Activated T-helper 1 cell treated with Interleukin-2 at 50 U/mL for 16 hours (primary cell): Measurements from ENCODE around the gene MACF1.
"Not testable (repeated sequence)": the region's sequence is repeated elsewhere in the genome, so short reads cannot be mapped to it uniquely, and the experiment has no call there.

ENCODE experiments used
- DNase-seq: peaks from one replicate; pipeline ENCODE4 v3.0.0-alpha.2; 2020; ENCODE audit warnings: low read depth

MACF1 gene

GRCh38 chr1:39514710-39515124 lies 310.2 kb downstream of the MACF1 start:
- DNase-seq: not testable (repeated sequence)

GRCh38 chr1:39515131-39516086 lies 310.9 kb downstream of the MACF1 start:
- not testable (repeated sequence) for DNase-seq

- not testable (repeated sequence) for DNase-seq
Observed at GRCh38 chr1:39516841-39517240, 312.3 kb downstream of the MACF1 start.

DNA sequence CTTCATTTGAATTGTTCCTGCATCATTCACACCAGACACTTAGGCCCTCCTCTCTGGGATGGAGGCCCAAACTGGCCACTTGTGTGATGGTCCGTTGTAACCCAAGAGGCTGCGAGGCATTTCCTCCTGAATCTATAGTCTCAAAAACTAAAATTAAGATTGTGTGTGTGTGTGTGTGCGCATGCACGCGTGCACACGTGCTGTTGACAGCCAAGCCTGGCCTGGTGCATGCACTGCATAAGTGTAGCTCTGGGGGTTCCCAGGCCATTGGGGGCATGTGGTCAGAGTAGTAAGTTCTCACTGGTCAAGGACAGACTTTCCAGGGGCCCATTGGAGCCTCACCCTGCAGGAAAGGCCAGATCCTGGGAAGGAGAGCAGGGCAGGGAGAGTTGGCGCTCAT lies 313.4 kb downstream of the MACF1 start:
- DNase-seq: not testable (repeated sequence)

DNA sequence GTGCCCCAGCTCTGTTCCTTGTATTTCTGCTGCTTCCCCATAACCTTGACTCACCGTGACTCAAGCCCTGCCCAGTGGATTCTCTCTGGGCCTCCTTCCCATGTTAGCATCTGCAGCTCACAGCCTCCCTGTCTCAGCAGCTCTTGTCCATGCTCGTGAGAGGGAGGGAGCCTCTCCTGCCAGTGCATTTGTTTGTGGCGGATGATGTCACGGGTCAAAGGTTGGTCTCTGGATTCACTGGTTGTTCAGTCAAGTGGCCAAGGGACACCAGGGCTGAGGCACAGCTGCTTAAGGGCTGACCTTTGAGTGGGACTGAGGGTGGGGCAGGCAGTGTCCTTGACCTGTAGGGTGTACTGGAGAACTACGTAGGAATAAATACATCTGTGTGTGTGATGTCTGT lies 314.9 kb downstream of the MACF1 start:
- DNase-seq: not testable (repeated sequence)

GRCh38 chr1:39522221-39522620 lies 317.7 kb downstream of the MACF1 start:
- DNase-seq: not testable (repeated sequence)

DNA sequence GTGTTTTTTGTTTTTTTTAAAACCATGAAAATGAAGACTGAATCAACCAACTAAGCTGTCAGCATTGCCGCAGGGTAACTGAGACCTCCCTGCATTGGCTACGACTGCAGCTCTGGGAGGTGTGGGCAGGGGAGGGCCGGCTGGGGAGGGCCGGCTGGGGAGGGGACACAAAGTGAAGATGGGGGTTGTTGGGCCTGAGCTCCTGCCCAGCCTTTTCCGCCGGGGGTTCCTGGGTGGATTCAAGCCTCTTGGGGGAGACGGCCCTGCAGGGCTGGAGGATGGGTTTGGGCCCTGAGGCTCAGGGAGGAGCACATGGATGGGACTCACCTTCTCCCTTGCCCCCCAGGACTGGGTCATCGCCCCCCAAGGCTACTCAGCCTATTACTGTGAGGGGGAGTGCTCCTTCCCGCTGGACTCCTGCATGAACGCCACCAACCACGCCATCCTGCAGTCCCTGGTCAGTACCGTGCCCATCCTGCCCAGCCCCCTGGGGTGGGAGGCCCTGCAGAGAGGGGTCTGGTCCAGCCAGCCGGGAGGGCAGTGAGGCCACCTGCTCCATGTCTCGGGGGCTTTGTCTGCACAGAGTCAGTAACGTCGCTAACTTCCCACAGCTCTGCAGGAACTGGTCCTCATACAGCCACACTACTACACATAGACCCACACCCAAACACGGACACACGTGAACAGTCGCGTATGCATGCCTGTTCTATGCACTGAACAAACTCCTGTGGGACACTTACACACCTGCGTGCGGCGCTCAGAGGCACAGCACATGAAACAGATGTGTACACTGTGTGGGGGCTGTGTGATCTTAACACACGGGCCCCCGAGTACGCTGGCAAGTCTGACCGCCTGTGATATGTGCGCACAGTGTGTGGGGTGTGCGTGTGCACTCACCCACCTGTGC lies 318.4 kb downstream of the MACF1 start:
- no peak for DNase-seq

DNA sequence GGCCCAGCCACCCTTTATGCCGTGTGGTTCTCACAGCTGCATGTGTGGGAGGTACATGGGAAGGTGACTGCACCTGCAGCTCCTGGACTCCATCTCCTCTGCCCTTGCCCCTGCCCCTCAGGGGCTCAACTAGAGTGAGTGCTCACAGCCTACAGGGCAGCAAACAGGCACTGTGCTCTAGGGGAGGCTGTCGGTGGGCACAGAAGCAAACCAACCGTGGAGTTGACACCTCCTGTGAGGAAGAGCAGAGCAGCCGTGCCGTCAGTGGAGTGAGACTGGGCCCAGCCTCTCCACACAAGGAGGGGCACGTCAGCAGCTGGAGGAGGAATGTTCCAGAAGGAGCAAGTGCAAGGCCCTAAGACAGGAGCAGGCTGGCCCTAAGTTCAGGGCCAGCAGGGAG lies 319.7 kb downstream of the MACF1 start:
- DNase-seq: no peak

DNA sequence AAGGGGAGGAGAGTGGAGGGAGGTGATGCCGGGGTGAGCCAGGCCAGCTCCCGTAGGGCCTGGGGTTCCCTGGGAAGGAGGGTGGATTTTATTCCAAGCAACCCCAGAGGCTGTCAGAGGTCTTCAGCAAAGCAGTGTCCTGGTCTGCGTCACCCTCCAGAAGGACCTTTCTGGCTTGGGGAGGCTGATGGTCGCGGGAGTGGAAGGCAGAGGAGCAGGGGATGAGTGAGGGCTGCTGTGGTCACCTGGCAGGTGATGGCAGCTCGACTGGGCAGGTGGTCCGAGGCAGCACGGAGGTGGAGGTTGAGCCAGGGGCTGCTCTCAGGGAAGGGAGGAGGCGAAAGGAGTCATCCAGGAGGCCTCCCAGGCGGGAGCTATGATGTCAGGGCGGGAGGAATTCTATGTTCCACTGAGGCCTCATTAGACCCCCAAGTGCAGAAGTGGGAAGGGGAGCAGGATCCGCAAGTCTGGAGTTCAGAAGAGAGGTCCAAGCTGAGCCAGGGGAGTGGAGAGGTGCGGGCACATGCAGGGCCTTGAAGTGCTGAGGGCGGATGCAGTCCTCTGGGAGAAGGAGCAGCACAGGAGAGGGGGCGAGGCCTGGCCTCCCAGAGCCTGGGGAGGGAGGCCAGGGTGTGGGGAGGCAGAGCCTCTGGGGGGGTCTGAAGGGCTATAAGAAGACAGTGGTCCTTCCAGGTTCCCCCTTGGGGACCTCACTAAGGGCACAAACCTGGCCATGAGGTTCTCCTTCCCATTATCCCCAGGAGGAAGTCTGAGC lies 320.3 kb downstream of the MACF1 start:
- DNase-seq: no peak

GRCh38 chr1:39525366-39526165 lies 321.1 kb downstream of the MACF1 start:
- DNase-seq: no peak

DNA sequence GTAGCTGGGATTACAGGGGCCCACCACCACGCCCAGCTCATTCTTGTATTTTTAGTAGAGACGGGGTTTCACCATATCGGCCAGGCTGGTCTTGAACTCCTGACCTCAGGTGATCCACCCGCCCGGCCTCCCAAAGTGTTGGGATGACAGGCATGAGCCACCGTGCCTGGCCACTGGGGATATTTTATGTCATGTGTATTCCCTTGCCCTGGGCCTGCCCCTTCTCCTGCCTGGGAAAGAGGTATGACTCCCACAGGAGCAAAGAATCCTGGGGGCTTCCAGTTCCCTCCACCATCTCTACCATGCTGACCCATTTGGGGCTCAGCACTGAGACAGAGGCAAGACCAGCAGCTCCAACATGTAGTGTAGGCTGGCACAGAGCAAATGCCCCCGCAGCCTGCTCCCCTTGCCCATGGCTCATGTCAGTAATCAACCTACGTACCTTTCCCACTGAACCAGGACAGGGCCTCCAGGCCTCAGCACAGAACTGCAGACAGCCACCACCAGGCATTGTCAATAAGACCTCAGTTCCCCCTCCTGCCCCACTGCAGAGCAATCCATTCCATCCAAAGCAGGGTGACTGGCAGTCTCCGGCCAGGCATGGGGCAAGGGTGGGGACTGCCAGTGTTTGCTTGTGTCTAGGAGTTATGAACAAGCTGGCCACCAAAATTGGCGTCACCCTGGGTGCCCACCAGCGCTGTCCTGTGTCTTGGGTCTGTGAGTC lies 322.1 kb downstream of the MACF1 start:
- DNase-seq: no peak

DNA sequence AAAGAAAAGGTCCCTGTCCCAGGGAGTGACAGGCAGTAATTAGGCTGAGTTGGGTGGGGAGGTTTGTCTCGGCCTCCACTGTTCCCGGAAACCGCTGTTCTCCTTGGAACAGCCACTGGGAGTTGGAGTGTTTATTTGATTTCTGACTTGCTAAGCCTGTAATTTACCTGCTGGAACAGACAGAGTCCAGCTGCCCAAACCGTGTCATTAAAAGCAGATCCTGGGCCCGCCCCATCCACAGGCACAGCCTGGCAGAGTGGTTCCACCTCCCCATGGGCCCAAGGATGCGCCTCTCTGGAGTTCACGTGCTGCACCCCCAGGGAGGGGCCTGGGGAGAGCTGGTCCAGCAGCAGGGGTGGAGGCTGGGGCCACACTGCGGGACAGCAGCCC lies 322.7 kb downstream of the MACF1 start:
- DNase-seq: not testable (repeated sequence)

GRCh38 chr1:39528082-39528481 lies 323.6 kb downstream of the MACF1 start:
- no peak for DNase-seq

GRCh38 chr1:39529901-39530535 lies 325.5 kb downstream of the MACF1 start:
- DNase-seq: no peak

GRCh38 chr1:39531526-39531925 lies 327.0 kb downstream of the MACF1 start:
- no peak for DNase-seq

GRCh38 chr1:39533442-39533841 lies 328.9 kb downstream of the MACF1 start:
- no peak for DNase-seq
